Neuronal stem cell (in vitro differentiated cells): Measurements from ENCODE around the gene PCP4L1.

Source experiments
- DNase-seq: peaks from one replicate; pipeline ENCODE4 v3.0.0-alpha.2; 2013; ENCODE audit warnings: low spot score
- H2AFZ ChIP-seq: one replicate; pipeline ENCODE4 v1.6.1; 2013; ENCODE audit warnings: mild to moderate bottlenecking, low read length, inconsistent platforms
- H2AK5ac ChIP-seq: 2 replicates; pipeline ENCODE4 v1.6.1; 2013; ENCODE audit warnings: low read depth, mild to moderate bottlenecking, inconsistent platforms, low read length, moderate library complexity, mixed read lengths
- H2BK120ac ChIP-seq: 2 replicates; pipeline ENCODE4 v1.6.1; 2013; ENCODE audit warnings: low read depth, mild to moderate bottlenecking, inconsistent platforms, low read length, moderate library complexity, mixed read lengths
- H2BK12ac ChIP-seq: one replicate; pipeline ENCODE4 v1.6.1; 2013; ENCODE audit warnings: low read length, inconsistent platforms
- H2BK15ac ChIP-seq: 2 replicates; pipeline ENCODE4 v1.6.1; 2013; ENCODE audit warnings: mild to moderate bottlenecking, low read length, inconsistent platforms, mixed read lengths
- H2BK5ac ChIP-seq: one replicate; pipeline ENCODE4 v1.6.1; 2013; ENCODE audit warnings: inconsistent platforms, mild to moderate bottlenecking, low read length, moderate library complexity
- H3K14ac ChIP-seq: one replicate; pipeline ENCODE4 v1.6.1; 2013; ENCODE audit warnings: low read length, inconsistent platforms
- H3K18ac ChIP-seq: 2 replicates; pipeline ENCODE4 v1.6.1; 2013; ENCODE audit warnings: low read length, inconsistent platforms
- H3K23ac ChIP-seq: 2 replicates; pipeline ENCODE4 v1.6.1; 2013; ENCODE audit warnings: low read depth, mild to moderate bottlenecking, mixed read lengths, low read length, inconsistent platforms; ENCODE audit not compliant: poor library complexity
- H3K27ac ChIP-seq: replicated peaks from 3 replicates; pipeline ENCODE4 v1.5.1; 2013; ENCODE audit warnings: low read length, inconsistent platforms
- H3K27me3 ChIP-seq, 3 experiments: 2 replicates each; pipeline ENCODE4 v1.6.1; 2013; ENCODE audit warnings: low read length in 3 of 3, mild to moderate bottlenecking in 2 of 3, inconsistent platforms in 1 of 3, low read depth in 1 of 3, mixed read lengths in 1 of 3, moderate library complexity in 1 of 3; ENCODE audit not compliant: control insufficient read depth in 3 of 3, insufficient read depth in 3 of 3
- H3K36me3 ChIP-seq, 2 donors: replicated peaks in 1 of 2; 2 replicates each; pipeline ENCODE4 v1.6.1; 2013; ENCODE audit warnings: low read length in 2 of 2; ENCODE audit not compliant: control insufficient read depth in 2 of 2, insufficient read depth in 2 of 2
- H3K4ac ChIP-seq: 2 replicates; pipeline ENCODE4 v1.6.1; 2013; ENCODE audit warnings: inconsistent platforms, mild to moderate bottlenecking, low read length, moderate library complexity
- H3K4me1 ChIP-seq, 2 donors: 1 replicate in 1 of 2; 2 replicates in 1 of 2; pipeline ENCODE4 v1.6.1; 2013; ENCODE audit warnings: low read length in 2 of 2, low read depth in 1 of 2; ENCODE audit not compliant: control insufficient read depth in 2 of 2, insufficient read depth in 1 of 2
- H3K4me2 ChIP-seq: one replicate; pipeline ENCODE4 v1.6.1; 2013; ENCODE audit warnings: mild to moderate bottlenecking, low read length, inconsistent platforms; ENCODE audit not compliant: insufficient read depth, poor library complexity, severe bottlenecking
- H3K4me3 ChIP-seq, 2 donors: 2 replicates each; pipeline ENCODE4 v1.5.1; 2013; ENCODE audit warnings: low read length in 2 of 2, mild to moderate bottlenecking in 2 of 2, inconsistent platforms in 1 of 2, moderate library complexity in 1 of 2
- H3K79me1 ChIP-seq: one replicate; pipeline ENCODE4 v1.6.1; 2013; ENCODE audit warnings: low read depth, mild to moderate bottlenecking, inconsistent platforms, low read length, moderate library complexity
- H3K9ac ChIP-seq: one replicate; pipeline ENCODE4 v1.6.1; 2013; ENCODE audit warnings: mild to moderate bottlenecking, low read depth, low read length, inconsistent platforms; ENCODE audit not compliant: poor library complexity
- H3K9me3 ChIP-seq, 2 donors: replicated peaks in 1 of 2; 2 replicates each; pipeline versions ENCODE3 to v1.6.1; 2013; ENCODE audit warnings: low read length in 2 of 2, mild to moderate bottlenecking in 2 of 2, inconsistent platforms in 1 of 2, low read depth in 1 of 2, mixed read lengths in 1 of 2, moderate library complexity in 1 of 2; ENCODE audit not compliant: control insufficient read depth in 2 of 2, insufficient read depth in 1 of 2
- H4K8ac ChIP-seq: one replicate; pipeline ENCODE4 v1.6.1; 2013; ENCODE audit warnings: low read depth, mild to moderate bottlenecking, inconsistent platforms, low read length, moderate library complexity
- H4K91ac ChIP-seq: one replicate; pipeline ENCODE4 v1.6.1; 2013; ENCODE audit warnings: low read length, low read depth, mild to moderate bottlenecking, inconsistent platforms; ENCODE audit not compliant: poor library complexity
- WGBS, 2 donors: extraction: QIAGEN DNeasy Blood & Tissue Kit; methylation state at CpG; one replicate each; pipeline ENCODE4 v1.1.7; 2013; ENCODE audit warnings: missing lambda C conversion rate in 2 of 2, mixed read lengths in 1 of 2; ENCODE audit not compliant: insufficient read length in 2 of 2, insufficient replicate concordance in 1 of 2; ENCODE audit errors: extremely low coverage in 2 of 2; 5-methylcytosine and 5-hydroxymethylcytosine counted together

The PCP4L1 gene

GRCh38 chr1:161229896-161230295 is 28.6 kb upstream of the PCP4L1 start:
- no peak overlapping the region for H2AK5ac ChIP-seq
- H3K36me3 ChIP-seq, result peaks cover 5 to 22% of the 10 kb centered on the region in 2 donors
- H2BK5ac ChIP-seq, result no peak overlapping the region
- H3K9me3 ChIP-seq, result no peaks in the 10 kb centered on the region
- H2BK12ac ChIP-seq, result no peak overlapping the region
- H3K23ac ChIP-seq, result no peak overlapping the region
- DNase-seq, result no peak
- no peak overlapping the region for H3K4me3 ChIP-seq
- no peak overlapping the region for H3K9ac ChIP-seq
- WGBS, 2 donors, result no CpG with 5 or more reads among the region's 3 CpGs
- H2AFZ ChIP-seq, result no peak overlapping the region
- H3K27me3 ChIP-seq, result no peaks in the 10 kb centered on the region
- H3K4me2 ChIP-seq, result no peak overlapping the region
- no peak overlapping the region for H4K8ac ChIP-seq
- H3K18ac ChIP-seq, result no peak overlapping the region
- no peak overlapping the region for H3K27ac ChIP-seq
- no peak overlapping the region for H2BK120ac ChIP-seq
- no peak overlapping the region for H2BK15ac ChIP-seq
- no peak overlapping the region for H3K14ac ChIP-seq
- no peaks in the 10 kb centered on the region for H3K79me1 ChIP-seq
- no peak overlapping the region for H4K91ac ChIP-seq
- peaks cover 6 to 11% of the 10 kb centered on the region in 2 donors for H3K4me1 ChIP-seq
- no peak overlapping the region for H3K4ac ChIP-seq

- H3K9ac ChIP-seq, result no peak overlapping the region
- peaks cover 6 to 8% of the 10 kb centered on the region in 2 donors for H3K4me1 ChIP-seq
- no peak overlapping the region for H3K14ac ChIP-seq
- no peak overlapping the region for H3K4ac ChIP-seq
- no peak overlapping the region for H3K4me2 ChIP-seq
- no peak overlapping the region for H3K18ac ChIP-seq
- H2AFZ ChIP-seq, result no peak overlapping the region
- H2BK12ac ChIP-seq, result no peak overlapping the region
- no CpG with 5 or more reads among the region's 7 CpGs for WGBS, 2 donors
- H3K79me1 ChIP-seq, result no peaks in the 10 kb centered on the region
- H3K9me3 ChIP-seq, result no peaks in the 10 kb centered on the region
- H3K27ac ChIP-seq, result no peak overlapping the region
- no peak overlapping the region for H2BK120ac ChIP-seq
- H2BK5ac ChIP-seq, result no peak overlapping the region
- H3K23ac ChIP-seq, result no peak overlapping the region
- H4K8ac ChIP-seq, result no peak overlapping the region
- H2AK5ac ChIP-seq, result no peak overlapping the region
- no peaks in the 10 kb centered on the region for H3K27me3 ChIP-seq
- H4K91ac ChIP-seq, result no peak overlapping the region
- peaks cover 5 to 22% of the 10 kb centered on the region in 2 donors for H3K36me3 ChIP-seq
- DNase-seq, result no peak
- H3K4me3 ChIP-seq, result no peak overlapping the region
- no peak overlapping the region for H2BK15ac ChIP-seq
Observed at GRCh38 chr1:161230762-161231161, 27.8 kb upstream of the PCP4L1 start.

- Histone ChIP-seq H3K18ac (no peak overlapping the region), H4K8ac (no peak overlapping the region), H3K36me3 (peaks cover 5 to 21% of the 10 kb centered on the region in 2 donors), H3K4ac (no peak overlapping the region), H2BK120ac (no peak overlapping the region), H3K14ac (no peak overlapping the region), H2BK5ac (no peak overlapping the region), H2BK12ac (no peak overlapping the region), H2AK5ac (no peak overlapping the region), H2AFZ (no peak overlapping the region), H2BK15ac (no peak overlapping the region), H3K79me1 (no peaks in the 10 kb centered on the region), H3K27me3 (no peaks in the 10 kb centered on the region), H3K27ac (no peak overlapping the region), H3K9ac (no peak overlapping the region), H3K23ac (no peak overlapping the region), H3K4me1 (peaks cover 0 to 2% of the 10 kb centered on the region in 2 donors), H3K4me3 (no peak overlapping the region), H3K4me2 (no peak overlapping the region), H4K91ac (no peak overlapping the region), H3K9me3 (no peaks in the 10 kb centered on the region)
- no CpG with 5 or more reads among the region's 9 CpGs for WGBS, 2 donors
- no peak for DNase-seq
Observed at GRCh38 chr1:161233102-161233501, 25.4 kb upstream of the PCP4L1 start.

GRCh38 chr1:161235957-161236775 is 22.4 kb upstream of the PCP4L1 start:
- Histone ChIP-seq H2BK12ac (no peak overlapping the region), H2BK120ac (no peak overlapping the region), H2BK5ac (no peak overlapping the region), H3K79me1 (no peaks in the 10 kb centered on the region), H3K23ac (no peak overlapping the region), H3K9me3 (no peaks in the 10 kb centered on the region), H3K4me2 (no peak overlapping the region), H3K14ac (no peak overlapping the region), H3K4me3 (no peak overlapping the region), H2AFZ (no peak overlapping the region), H3K4ac (no peak overlapping the region), H4K8ac (no peak overlapping the region), H2BK15ac (no peak overlapping the region), H3K18ac (no peak overlapping the region), H3K27ac (no peak overlapping the region), H3K36me3 (no peaks in the 10 kb centered on the region), H2AK5ac (no peak overlapping the region), H4K91ac (no peak overlapping the region), H3K27me3 (no peaks in the 10 kb centered on the region), H3K9ac (no peak overlapping the region), H3K4me1 (peaks cover 0 to 3% of the 10 kb centered on the region in 2 donors)
- WGBS, 2 donors, result no CpG with 5 or more reads among the region's 5 CpGs
- DNase-seq, result no peak
